IPS DF 19.7 (cell line): Measurements from ENCODE around the gene GPC6.
"Not testable (repeated sequence)": the region's sequence is repeated elsewhere in the genome, so short reads cannot be mapped to it uniquely, and the experiment has no call there.

Source experiments
- DNase-seq: peaks from one replicate; pipeline ENCODE4 v3.0.0-alpha.2; 2013; ENCODE audit warnings: low read depth, low spot score

Gene GPC6

GRCh38 chr13:93226623-93227279, at the start of gene GPC6:
TSS of gene GPC6 (plus strand) at chr13:93226807.
- no peak for DNase-seq

GRCh38 chr13:93180356-93180969, 46.1 kb upstream of the GPC6 start:
- DNase-seq: no peak

GRCh38 chr13:93182406-93182805, 44.2 kb upstream of the GPC6 start:
- no peak for DNase-seq

- peak; percentile 17 for DNase-seq
Observed at GRCh38 chr13:93183302-93183701, 43.3 kb upstream of the GPC6 start.

- DNase-seq: no peak
Observed at GRCh38 chr13:93190006-93190405, 36.6 kb upstream of the GPC6 start.

- no peak for DNase-seq
Observed at GRCh38 chr13:93193682-93194081, 32.9 kb upstream of the GPC6 start.

GRCh38 chr13:93199856-93200255, 26.8 kb upstream of the GPC6 start:
- DNase-seq: no peak

- DNase-seq: no peak
Observed at GRCh38 chr13:93200626-93201025, 26.0 kb upstream of the GPC6 start.

- DNase-seq: no peak
Observed at GRCh38 chr13:93201992-93202558, 24.5 kb upstream of the GPC6 start.

- not testable (repeated sequence) for DNase-seq
Observed at GRCh38 chr13:93206778-93207392, 19.7 kb upstream of the GPC6 start.

GRCh38 chr13:93216122-93216521, 10.5 kb upstream of the GPC6 start:
- peak; percentile 97 for DNase-seq

- DNase-seq: no peak
Observed at GRCh38 chr13:93217721-93218261, 8.8 kb upstream of the GPC6 start.

GRCh38 chr13:93218583-93218982, 8.0 kb upstream of the GPC6 start:
- DNase-seq: no peak

GRCh38 chr13:93220073-93220472, 6.5 kb upstream of the GPC6 start:
- no peak for DNase-seq

GRCh38 chr13:93222976-93223375, 3.6 kb upstream of the GPC6 start:
- DNase-seq: no peak

- DNase-seq: peak; percentile 90
Observed at GRCh38 chr13:93224535-93224934, 2.1 kb upstream of the GPC6 start.

- DNase-seq: no peak
Observed at GRCh38 chr13:93225610-93226009, 997 bp upstream of the GPC6 start.

GRCh38 chr13:93226065-93226622, 463 bp upstream of the GPC6 start:
- no peak for DNase-seq

- DNase-seq: no peak
Observed at GRCh38 chr13:93227280-93227877, 772 bp downstream of the GPC6 start.

- no peak for DNase-seq
Observed at GRCh38 chr13:93227878-93228642, 1.5 kb downstream of the GPC6 start.

GRCh38 chr13:93228643-93228937, 2.0 kb downstream of the GPC6 start:
- DNase-seq: no peak
